ENCODE measurements around the gene TALDO1.

The TALDO1 gene

DNA sequence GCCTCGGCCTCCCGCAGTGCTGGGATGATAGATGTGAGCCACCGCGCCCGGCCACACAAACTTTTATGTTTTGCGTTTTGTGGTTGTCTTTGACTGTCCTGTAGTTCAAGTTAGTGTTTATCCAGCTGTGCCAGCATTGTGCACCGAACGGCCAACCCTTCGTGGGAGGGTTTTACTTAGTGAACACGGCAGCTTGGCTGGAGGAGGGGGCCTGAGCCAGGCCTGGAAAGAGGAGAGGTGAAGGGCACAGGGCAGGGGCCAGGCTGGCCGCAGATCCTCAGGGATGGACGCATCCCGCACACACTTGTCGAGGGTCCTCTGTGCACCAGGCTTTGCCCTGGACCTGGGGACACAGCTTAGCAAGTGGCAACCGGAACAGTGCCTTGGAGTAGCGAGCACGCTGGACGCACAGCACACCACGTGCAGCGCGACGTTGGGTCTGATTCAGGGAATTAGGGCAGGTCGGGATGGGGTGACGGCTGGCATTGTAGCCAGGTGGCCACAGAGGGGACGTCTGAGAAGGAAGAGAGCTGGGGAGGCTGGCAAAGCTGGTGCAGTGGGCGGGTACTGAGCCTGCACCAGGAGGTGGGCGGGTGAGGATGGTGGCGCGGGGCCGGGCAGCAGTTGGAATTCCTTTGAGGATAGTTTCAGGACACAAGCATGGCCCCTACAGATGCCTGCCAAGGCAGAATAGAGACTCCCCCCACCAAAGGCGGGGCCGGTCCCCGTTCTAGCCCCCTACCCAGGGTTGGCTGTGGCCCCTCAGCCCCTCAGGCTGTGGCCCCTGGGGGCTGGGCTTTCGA is 27.8 kb upstream of the TALDO1 start:
- H3K27ac ChIP-seq (ENCODE audit: insufficient read depth, low read length, poor library complexity, severe bottlenecking) = no peak overlapping the region

DNA sequence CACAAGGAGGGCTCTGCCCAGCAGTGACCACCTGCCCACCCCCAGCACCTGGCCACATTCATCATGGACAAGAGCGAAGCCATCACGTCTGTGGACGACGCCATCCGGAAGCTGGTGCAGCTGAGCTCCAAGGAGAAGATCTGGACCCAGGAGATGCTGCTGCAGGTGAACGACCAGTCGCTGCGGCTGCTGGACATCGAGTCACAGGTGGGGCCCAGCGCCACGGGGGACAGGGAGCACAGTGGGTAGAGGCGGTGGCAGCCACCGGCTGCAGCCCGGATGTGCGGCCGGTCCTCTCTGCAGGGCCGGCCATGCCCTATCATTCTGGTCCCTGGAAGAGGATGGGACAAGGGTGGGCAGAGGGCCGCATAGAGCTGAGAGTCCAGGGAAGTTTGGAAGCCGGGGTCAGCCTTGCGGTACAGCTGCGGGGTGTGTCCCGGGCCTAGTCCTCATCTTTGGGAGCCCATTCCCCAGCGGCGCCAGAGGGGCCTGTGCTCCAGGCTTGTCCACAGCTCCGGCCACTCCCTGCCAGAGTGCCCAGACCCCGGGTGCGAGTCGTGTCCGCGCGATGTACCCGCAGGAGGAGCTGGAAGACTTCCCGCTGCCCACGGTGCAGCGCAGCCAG is 27.1 kb upstream of the TALDO1 start:
- Histone ChIP-seq H3K36me3 (ENCODE audit: control insufficient read depth, insufficient read depth, low read length) (no peaks in the 10 kb centered on the region), H3K9me3 (ENCODE audit: control insufficient read depth, low read length) (no peaks in the 10 kb centered on the region), H3K4me1 (ENCODE audit: control insufficient read depth, insufficient read depth, low read length, poor library complexity, severe bottlenecking) (peaks cover 21% of the 10 kb centered on the region), H3K27me3 (replicated peaks; ENCODE audit: control insufficient read depth, insufficient read depth, low read length, poor library complexity, severe bottlenecking) (peaks cover 10% of the 10 kb centered on the region), H3K4me3 (ENCODE audit: insufficient read depth, low read depth, low read length, poor library complexity, severe bottlenecking) (peak overlapping the region; percentile 17), H3K27ac (ENCODE audit: insufficient read depth, low read length, poor library complexity, severe bottlenecking) (no peak overlapping the region)
- DNase-seq = no peak

More for the DNA sequence above, 27.8 kb upstream of the TALDO1 start:
- Histone ChIP-seq H3K9me3 (ENCODE audit: control insufficient read depth, low read length) (no peaks in the 10 kb centered on the region), H3K36me3 (ENCODE audit: control insufficient read depth, insufficient read depth, low read length) (no peaks in the 10 kb centered on the region), H3K4me1 (ENCODE audit: control insufficient read depth, insufficient read depth, low read length, poor library complexity, severe bottlenecking) (peaks cover 21% of the 10 kb centered on the region), H3K4me3 (ENCODE audit: insufficient read depth, low read depth, low read length, poor library complexity, severe bottlenecking) (no peak overlapping the region), H3K27me3 (replicated peaks; ENCODE audit: control insufficient read depth, insufficient read depth, low read length, poor library complexity, severe bottlenecking) (peaks cover 10% of the 10 kb centered on the region)
- DNase-seq = no peak

DNA sequence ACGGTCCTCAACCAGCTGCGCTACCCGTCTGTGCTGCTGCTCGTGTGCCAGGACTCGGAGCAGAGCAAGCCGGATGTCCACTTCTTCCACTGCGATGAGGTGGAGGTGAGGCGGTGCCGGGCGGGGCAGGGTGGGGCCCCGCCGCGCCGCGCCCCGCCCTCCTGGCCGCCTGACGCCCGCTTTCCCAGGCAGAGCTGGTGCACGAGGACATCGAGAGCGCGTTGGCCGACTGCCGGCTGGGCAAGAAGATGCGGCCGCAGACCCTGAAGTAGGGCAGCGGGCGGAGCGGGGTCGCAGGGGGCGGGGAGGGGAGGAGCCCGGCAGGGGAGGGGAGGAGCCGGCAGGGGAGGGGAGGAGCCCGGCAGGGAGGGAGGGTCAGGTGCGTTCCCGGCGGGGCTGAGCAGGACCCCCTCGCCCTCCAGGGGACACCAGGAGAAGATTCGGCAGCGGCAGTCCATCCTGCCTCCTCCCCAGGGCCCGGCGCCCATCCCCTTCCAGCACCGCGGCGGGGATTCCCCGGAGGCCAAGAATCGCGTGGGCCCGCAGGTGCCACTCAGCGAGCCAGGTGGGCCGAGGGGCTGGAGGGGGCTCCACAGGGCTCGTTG is 26.5 kb upstream of the TALDO1 start:
- peak overlapping the region; percentile 37 for H3K4me3 ChIP-seq (ENCODE audit: insufficient read depth, low read depth, low read length, poor library complexity, severe bottlenecking)
- peak; percentile 17 to 58 (median 37) for DNase-seq
- H3K9me3 ChIP-seq (ENCODE audit: control insufficient read depth, low read length) = no peaks in the 10 kb centered on the region
- H3K27ac ChIP-seq (ENCODE audit: insufficient read depth, low read length, poor library complexity, severe bottlenecking) = no peak overlapping the region
- peaks cover 26% of the 10 kb centered on the region for H3K4me1 ChIP-seq (ENCODE audit: control insufficient read depth, insufficient read depth, low read length, poor library complexity, severe bottlenecking)
- peaks cover 10% of the 10 kb centered on the region for H3K27me3 ChIP-seq (replicated peaks; ENCODE audit: control insufficient read depth, insufficient read depth, low read length, poor library complexity, severe bottlenecking)
- H3K36me3 ChIP-seq (ENCODE audit: control insufficient read depth, insufficient read depth, low read length) = no peaks in the 10 kb centered on the region

DNA sequence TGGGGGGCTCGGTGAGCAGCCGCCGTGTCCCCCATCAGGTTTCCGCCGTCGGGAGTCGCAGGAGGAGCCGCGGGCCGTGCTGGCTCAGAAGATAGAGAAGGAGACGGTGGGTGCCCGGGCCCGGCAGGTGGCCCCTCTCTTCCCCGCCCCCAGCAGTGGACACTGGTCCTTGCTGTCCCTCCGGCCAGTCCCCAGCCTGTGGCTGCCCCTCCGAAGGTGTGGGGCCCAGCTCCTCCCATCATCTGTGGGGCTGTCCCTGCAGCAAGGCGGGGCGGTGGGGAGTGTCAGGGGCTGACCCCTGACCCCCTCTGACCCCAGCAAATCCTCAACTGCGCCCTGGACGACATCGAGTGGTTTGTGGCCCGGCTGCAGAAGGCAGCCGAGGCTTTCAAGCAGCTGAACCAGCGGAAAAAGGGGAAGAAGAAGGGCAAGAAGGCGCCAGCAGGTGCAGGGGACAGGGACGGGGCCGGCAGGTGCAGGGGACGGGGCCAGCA is 26.0 kb upstream of the TALDO1 start:
- peak overlapping the region; percentile 37 for H3K4me3 ChIP-seq (ENCODE audit: insufficient read depth, low read depth, low read length, poor library complexity, severe bottlenecking)
- H3K27ac ChIP-seq (ENCODE audit: insufficient read depth, low read length, poor library complexity, severe bottlenecking) = no peak overlapping the region

DNA sequence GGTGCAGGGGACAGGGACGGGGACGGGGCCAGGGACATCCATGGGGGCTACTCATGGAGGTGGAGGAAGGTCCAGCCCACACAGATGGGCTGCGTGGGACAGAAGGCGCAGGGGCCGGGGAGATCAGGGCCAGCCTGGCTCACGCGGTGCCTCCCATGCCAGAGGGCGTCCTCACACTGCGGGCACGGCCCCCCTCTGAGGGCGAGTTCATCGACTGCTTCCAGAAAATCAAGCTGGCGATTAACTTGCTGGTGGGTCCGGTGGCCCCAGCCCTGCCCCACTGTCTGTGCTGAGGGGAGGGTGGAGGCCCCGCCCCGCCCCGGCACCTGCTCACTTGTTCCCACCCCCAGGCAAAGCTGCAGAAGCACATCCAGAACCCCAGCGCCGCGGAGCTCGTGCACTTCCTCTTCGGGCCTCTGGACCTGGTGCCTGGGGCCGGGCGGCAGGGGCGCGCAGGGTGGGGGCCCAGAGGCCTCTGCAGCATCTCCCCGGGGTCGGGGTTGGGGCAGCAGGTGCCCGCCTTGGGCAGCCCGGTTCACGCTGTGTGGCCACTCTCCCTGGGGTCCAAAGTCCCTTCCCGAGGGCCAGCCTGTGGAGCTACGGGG is 25.4 kb upstream of the TALDO1 start:
- Histone ChIP-seq H3K4me3 (ENCODE audit: insufficient read depth, low read depth, low read length, poor library complexity, severe bottlenecking) (peak overlapping the region; percentile 35), H3K9me3 (ENCODE audit: control insufficient read depth, low read length) (no peaks in the 10 kb centered on the region), H3K4me1 (ENCODE audit: control insufficient read depth, insufficient read depth, low read length, poor library complexity, severe bottlenecking) (peaks cover 35% of the 10 kb centered on the region), H3K36me3 (ENCODE audit: control insufficient read depth, insufficient read depth, low read length) (no peaks in the 10 kb centered on the region), H3K27me3 (replicated peaks; ENCODE audit: control insufficient read depth, insufficient read depth, low read length, poor library complexity, severe bottlenecking) (peaks cover 10% of the 10 kb centered on the region), H3K27ac (ENCODE audit: insufficient read depth, low read length, poor library complexity, severe bottlenecking) (no peak overlapping the region)
- DNase-seq = peak; percentile 30 to 37 (median 33)

More for the DNA sequence above, 26.0 kb upstream of the TALDO1 start:
- DNase-seq = no peak
- H3K4me1 ChIP-seq (ENCODE audit: control insufficient read depth, insufficient read depth, low read length, poor library complexity, severe bottlenecking) = peaks cover 30% of the 10 kb centered on the region
- no peaks in the 10 kb centered on the region for H3K9me3 ChIP-seq (ENCODE audit: control insufficient read depth, low read length)
- H3K27me3 ChIP-seq (replicated peaks; ENCODE audit: control insufficient read depth, insufficient read depth, low read length, poor library complexity, severe bottlenecking) = peaks cover 10% of the 10 kb centered on the region
- H3K36me3 ChIP-seq (ENCODE audit: control insufficient read depth, insufficient read depth, low read length) = no peaks in the 10 kb centered on the region

DNA sequence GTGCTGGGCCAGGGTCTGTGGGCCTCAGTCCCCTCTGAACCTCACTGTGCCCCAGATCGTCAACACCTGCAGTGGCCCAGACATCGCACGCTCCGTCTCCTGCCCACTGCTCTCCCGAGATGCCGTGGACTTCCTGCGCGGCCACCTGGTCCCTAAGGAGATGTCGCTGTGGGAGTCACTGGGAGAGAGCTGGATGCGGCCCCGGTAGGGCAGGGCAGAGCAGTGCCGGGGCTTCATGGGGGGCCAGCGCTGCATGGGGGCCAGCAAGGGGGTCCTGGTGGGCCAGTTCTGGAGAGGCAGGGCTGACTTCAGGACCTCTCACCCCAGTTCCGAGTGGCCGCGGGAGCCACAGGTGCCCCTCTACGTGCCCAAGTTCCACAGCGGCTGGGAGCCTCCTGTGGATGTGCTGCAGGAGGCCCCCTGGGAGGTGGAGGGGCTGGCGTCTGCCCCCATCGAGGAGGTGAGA is 24.9 kb upstream of the TALDO1 start:
- H3K36me3 ChIP-seq (ENCODE audit: control insufficient read depth, insufficient read depth, low read length) = no peaks in the 10 kb centered on the region
- no peaks in the 10 kb centered on the region for H3K9me3 ChIP-seq (ENCODE audit: control insufficient read depth, low read length)
- no peak for DNase-seq
- peak overlapping the region; percentile 35 for H3K4me3 ChIP-seq (ENCODE audit: insufficient read depth, low read depth, low read length, poor library complexity, severe bottlenecking)
- H3K27ac ChIP-seq (ENCODE audit: insufficient read depth, low read length, poor library complexity, severe bottlenecking) = no peak overlapping the region
- peaks cover 10% of the 10 kb centered on the region for H3K27me3 ChIP-seq (replicated peaks; ENCODE audit: control insufficient read depth, insufficient read depth, low read length, poor library complexity, severe bottlenecking)
- peaks cover 41% of the 10 kb centered on the region for H3K4me1 ChIP-seq (ENCODE audit: control insufficient read depth, insufficient read depth, low read length, poor library complexity, severe bottlenecking)

DNA sequence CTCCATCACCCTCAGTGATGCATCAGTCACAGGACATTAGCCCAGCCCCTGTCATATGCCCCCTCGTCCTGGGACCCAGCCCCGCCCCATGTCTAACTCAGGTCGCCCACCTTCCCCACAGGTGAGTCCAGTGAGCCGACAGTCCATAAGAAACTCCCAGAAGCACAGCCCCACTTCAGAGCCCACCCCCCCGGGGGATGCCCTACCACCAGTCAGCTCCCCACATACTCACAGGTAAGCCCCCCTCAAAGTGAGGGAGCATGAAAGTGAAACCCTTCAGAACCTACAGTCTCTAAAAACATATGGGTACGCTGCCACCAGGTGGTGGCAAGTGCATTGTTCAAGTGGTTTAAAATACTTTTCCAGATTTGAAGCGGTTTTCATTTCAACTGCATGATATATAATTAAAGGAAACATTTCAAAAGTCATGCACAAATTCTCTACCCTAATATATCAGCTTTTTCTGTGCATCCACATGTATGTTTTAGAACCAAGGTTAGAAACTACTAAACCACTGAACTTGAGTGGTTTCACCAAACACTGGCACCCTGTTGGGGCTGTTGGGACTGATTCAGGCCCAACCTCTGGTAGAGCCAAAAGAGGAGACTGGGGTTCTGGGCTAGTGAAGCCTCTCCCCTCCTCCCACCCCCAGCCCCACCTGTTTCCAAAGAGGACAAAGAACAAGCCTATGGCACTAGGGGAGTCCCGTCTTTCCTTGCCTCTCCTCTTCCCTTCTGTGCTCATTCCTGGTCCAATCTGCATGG is 24.0 kb upstream of the TALDO1 start:
- Histone ChIP-seq H3K4me1 (ENCODE audit: control insufficient read depth, insufficient read depth, low read length, poor library complexity, severe bottlenecking) (peaks cover 47% of the 10 kb centered on the region), H3K36me3 (ENCODE audit: control insufficient read depth, insufficient read depth, low read length) (no peaks in the 10 kb centered on the region), H3K27ac (ENCODE audit: insufficient read depth, low read length, poor library complexity, severe bottlenecking) (no peak overlapping the region), H3K27me3 (replicated peaks; ENCODE audit: control insufficient read depth, insufficient read depth, low read length, poor library complexity, severe bottlenecking) (peaks cover 10% of the 10 kb centered on the region), H3K4me3 (ENCODE audit: insufficient read depth, low read depth, low read length, poor library complexity, severe bottlenecking) (no peak overlapping the region), H3K9me3 (ENCODE audit: control insufficient read depth, low read length) (no peaks in the 10 kb centered on the region)
- no peak for DNase-seq

DNA sequence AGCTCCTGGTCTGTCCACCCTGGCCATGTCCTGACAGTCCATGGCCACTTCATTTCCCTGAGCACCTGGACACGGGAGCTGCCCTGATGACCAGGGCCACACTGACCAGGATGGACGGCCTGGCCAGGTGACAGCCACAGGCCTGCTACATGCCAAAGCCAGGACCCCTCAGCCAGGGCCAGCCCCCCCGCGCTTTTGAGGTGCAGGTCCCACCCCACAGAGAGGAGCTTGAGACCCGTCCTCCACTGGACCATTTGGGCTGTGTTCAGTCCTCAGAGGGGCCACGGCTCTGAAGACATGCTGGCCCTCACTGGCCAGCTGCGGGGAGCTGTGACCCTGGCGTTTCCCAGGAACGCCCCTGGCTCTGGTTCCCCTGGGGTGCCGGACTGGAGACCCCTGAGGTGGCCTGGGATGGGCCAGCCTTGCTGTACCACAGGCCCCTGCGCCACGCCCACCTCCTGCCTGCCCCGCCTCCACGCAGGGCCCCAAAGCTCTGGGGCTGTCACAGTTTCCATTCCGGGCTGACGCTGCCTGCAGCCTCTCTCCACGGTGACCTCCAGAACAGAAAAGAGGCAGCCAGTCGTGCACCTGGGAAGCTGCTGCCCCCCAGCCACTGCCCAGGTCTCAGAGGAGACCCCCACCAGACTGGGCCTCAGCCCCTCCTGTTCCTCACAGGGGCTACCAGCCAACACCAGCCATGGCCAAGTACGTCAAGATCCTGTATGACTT is 23.1 kb upstream of the TALDO1 start:
- DNase-seq = no peak
- Histone ChIP-seq H3K4me3 (ENCODE audit: insufficient read depth, low read depth, low read length, poor library complexity, severe bottlenecking) (no peak overlapping the region), H3K27me3 (replicated peaks; ENCODE audit: control insufficient read depth, insufficient read depth, low read length, poor library complexity, severe bottlenecking) (peaks cover 10% of the 10 kb centered on the region), H3K36me3 (ENCODE audit: control insufficient read depth, insufficient read depth, low read length) (no peaks in the 10 kb centered on the region), H3K27ac (ENCODE audit: insufficient read depth, low read length, poor library complexity, severe bottlenecking) (no peak overlapping the region), H3K9me3 (ENCODE audit: control insufficient read depth, low read length) (no peaks in the 10 kb centered on the region), H3K4me1 (ENCODE audit: control insufficient read depth, insufficient read depth, low read length, poor library complexity, severe bottlenecking) (peaks cover 47% of the 10 kb centered on the region)

Data from effector memory CD4-positive, alpha-beta T cell (primary cell).